ENCODE results near the gene ANK2. TPM values are rescaled to one million over a fixed set of nuclear protein-coding genes. Genes with fewer than 3 reads are reported as not detected.

ANK2 gene
- total and polyA plus RNA-seq, 4 donors: 0.32 to 2.2 (median 1.0) TPM

DNA sequence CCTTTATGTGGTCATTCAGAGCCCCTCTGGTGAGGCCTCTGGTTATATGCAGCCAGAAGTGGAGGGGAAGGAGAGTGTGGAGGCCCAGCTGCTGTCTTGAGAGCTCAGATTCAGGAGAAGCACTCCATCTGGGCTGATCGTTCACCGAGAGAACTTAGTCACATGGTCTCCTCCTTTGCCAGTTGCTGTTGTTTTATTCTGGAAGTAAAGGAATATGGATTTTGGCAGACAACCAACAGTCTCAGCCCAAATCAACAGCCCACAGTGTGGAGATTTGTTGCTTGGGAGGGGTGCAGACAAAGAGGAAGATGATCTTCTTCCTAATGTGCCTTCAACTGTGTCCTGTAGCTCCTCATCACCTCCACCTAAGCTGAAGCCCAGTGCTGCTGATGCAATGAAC is 355.4 kb downstream of the ANK2 start:
- Histone ChIP-seq H3K27me3 (ENCODE audit: control insufficient read depth in 4 of 4, insufficient read depth in 4 of 4, low read length in 3 of 4) (no peaks in the 10 kb centered on the region), H3K4me3 (ENCODE audit: low read depth in 1 of 3, low read length in 3 of 3) (no peak overlapping the region), H3K9me3 (ENCODE audit: control insufficient read depth in 4 of 4, low read length in 3 of 4) (no peaks in the 10 kb centered on the region), H3K4me1 (ENCODE audit: control insufficient read depth in 4 of 4, insufficient read depth in 4 of 4, low read length in 3 of 4) (peaks cover 10 to 53% (median 43%) of the 10 kb centered on the region in 4 donors), H3K27ac (ENCODE audit: low read depth in 1 of 2, low read length in 2 of 2) (peak overlapping the region; percentile 70 to 82), H3K36me3 (ENCODE audit: control insufficient read depth in 4 of 4, insufficient read depth in 3 of 4, low read depth in 1 of 4, low read length in 3 of 4) (no peaks in the 10 kb centered on the region), H3K9ac (ENCODE audit: low read depth in 1 of 2, low read length in 2 of 2) (no peak overlapping the region)
- TF ChIP-seq, protein P1, sequence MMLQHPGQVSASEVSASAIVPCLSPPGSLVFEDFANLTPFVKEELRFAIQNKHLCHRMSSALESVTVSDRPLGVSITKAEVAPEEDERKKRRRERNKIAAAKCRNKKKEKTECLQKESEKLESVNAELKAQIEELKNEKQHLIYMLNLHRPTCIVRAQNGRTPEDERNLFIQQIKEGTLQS (IDR thresholded peaks at IDR 0.05): peak; percentile 29
- no peak for TF ChIP-seq NR2F2 (IDR thresholded peaks at IDR 0.05)
- TF ChIP-seq GABPA (IDR thresholded peaks at IDR 0.05 in 1 of 2, conservative IDR thresholded peaks at IDR 0.05 in 1 of 2): no peak
- 21% methylated on average over 2 of the region's 2 CpGs for WGBS
- DNase-seq (ENCODE audit: low spot score): no peak

DNA sequence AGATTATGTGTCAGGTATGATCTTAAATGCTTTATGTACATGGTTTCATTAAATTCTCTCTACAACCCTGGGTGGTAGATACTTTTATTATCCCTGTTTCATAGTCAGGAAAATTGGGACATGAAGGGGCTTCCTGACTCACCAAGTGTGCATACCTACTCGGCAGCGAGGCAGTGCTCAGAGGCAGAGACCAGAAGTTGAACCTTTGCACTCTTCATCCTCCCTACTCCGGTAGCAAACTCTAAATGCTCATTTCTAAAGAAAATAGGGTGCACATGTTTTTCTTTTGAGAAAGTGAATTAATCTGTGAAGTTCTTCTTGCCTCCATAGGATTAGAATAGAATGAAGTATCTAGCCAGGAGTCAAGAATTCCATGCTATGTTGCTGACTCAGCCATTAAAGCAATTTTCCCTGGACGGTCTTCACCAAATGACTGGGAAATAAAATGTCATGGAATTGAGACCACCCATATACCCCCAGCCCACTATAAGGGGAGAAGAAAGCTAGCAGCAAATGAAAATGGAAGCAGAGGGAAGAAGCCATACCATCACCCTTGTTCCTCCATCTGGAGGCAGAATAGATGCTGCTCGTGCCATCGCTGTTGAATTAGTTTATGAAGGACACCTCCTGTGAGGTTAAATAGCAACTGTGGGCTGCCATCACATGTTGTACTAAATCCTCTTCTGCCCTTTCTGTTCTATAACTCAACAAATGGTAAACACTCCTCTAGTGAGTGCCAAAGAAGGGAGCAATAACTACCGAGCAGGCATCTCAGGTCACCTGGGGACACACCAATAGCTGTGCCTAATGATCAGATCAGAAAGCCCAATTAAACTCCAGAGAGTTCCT is 356.6 kb downstream of the ANK2 start:
- Histone ChIP-seq H3K4me1 (ENCODE audit: control insufficient read depth in 4 of 4, insufficient read depth in 4 of 4, low read length in 3 of 4) (peaks cover 13 to 53% (median 43%) of the 10 kb centered on the region in 4 donors), H3K9me3 (ENCODE audit: control insufficient read depth in 4 of 4, low read length in 3 of 4) (no peaks in the 10 kb centered on the region), H3K36me3 (ENCODE audit: control insufficient read depth in 4 of 4, insufficient read depth in 3 of 4, low read depth in 1 of 4, low read length in 3 of 4) (no peaks in the 10 kb centered on the region), H3K27ac (ENCODE audit: low read depth in 1 of 2, low read length in 2 of 2) (peak overlapping the region; percentile 63 to 70), H3K9ac (ENCODE audit: low read depth in 1 of 2, low read length in 2 of 2) (peak overlapping the region in 1 of 2 donors; percentile 58), H3K4me3 (ENCODE audit: low read depth in 1 of 3, low read length in 3 of 3) (peak overlapping the region; percentile 15 to 37 (median 28)), H3K27me3 (ENCODE audit: control insufficient read depth in 4 of 4, insufficient read depth in 4 of 4, low read length in 3 of 4) (no peaks in the 10 kb centered on the region)
- no peak for DNase-seq (ENCODE audit: low spot score)
- TF ChIP-seq NR2F2 (IDR thresholded peaks at IDR 0.05): no peak
- peak in 1 of 2 donors; percentile 37 for TF ChIP-seq JUND (IDR thresholded peaks at IDR 0.05)
- TF ChIP-seq, protein P2, sequence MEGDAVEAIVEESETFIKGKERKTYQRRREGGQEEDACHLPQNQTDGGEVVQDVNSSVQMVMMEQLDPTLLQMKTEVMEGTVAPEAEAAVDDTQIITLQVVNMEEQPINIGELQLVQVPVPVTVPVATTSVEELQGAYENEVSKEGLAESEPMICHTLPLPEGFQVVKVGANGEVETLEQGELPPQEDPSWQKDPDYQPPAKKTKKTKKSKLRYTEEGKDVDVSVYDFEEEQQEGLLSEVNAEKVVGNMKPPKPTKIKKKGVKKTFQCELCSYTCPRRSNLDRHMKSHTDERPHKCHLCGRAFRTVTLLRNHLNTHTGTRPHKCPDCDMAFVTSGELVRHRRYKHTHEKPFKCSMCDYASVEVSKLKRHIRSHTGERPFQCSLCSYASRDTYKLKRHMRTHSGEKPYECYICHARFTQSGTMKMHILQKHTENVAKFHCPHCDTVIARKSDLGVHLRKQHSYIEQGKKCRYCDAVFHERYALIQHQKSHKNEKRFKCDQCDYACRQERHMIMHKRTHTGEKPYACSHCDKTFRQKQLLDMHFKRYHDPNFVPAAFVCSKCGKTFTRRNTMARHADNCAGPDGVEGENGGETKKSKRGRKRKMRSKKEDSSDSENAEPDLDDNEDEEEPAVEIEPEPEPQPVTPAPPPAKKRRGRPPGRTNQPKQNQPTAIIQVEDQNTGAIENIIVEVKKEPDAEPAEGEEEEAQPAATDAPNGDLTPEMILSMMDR (IDR thresholded peaks at IDR 0.05; ENCODE audit: low read depth, low read length, missing input control): no peak
- WGBS: 44% methylated on average over 7 of the region's 7 CpGs

DNA sequence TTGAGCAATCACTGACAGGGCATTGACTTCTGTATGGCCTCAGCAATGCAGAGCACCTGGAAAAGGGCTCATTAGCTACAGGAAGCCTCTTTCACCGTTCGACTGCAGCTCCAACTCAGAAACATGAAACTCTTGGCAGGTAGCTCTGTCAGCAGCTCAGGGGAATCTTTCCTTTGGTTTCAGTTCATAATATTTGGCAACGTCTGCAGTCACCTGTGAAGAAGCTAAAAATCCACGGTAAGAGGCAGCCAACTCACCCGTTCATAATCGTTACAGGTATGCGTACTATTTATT is 357.2 kb downstream of the ANK2 start:
- no peaks in the 10 kb centered on the region for H3K36me3 ChIP-seq (ENCODE audit: control insufficient read depth in 4 of 4, insufficient read depth in 3 of 4, low read depth in 1 of 4, low read length in 3 of 4)
- H3K27me3 ChIP-seq (ENCODE audit: control insufficient read depth in 4 of 4, insufficient read depth in 4 of 4, low read length in 3 of 4): no peaks in the 10 kb centered on the region
- peaks cover 13 to 55% (median 46%) of the 10 kb centered on the region in 4 donors for H3K4me1 ChIP-seq (ENCODE audit: control insufficient read depth in 4 of 4, insufficient read depth in 4 of 4, low read length in 3 of 4)
- H3K27ac ChIP-seq (ENCODE audit: low read depth in 1 of 2, low read length in 2 of 2): peak overlapping the region; percentile 63 to 70
- 42% methylated on average over 7 of the region's 7 CpGs for WGBS
- DNase-seq (ENCODE audit: low spot score): no peak
- H3K4me3 ChIP-seq (ENCODE audit: low read depth in 1 of 3, low read length in 3 of 3): peak overlapping the region; percentile 28 to 59 (median 37)
- TF ChIP-seq SP1 (IDR thresholded peaks at IDR 0.05) (peak; percentile 29), YY1 (IDR thresholded peaks at IDR 0.05) (peak; percentile 69), RXRA (IDR thresholded peaks at IDR 0.05) (peak; percentile 94 to 95), RAD21 (IDR thresholded peaks at IDR 0.05) (peak; percentile 13 to 22), HNF4A (conservative IDR thresholded peaks at IDR 0.05) (peak; percentile 41 to 50), NR2F2 (IDR thresholded peaks at IDR 0.05) (no peak), EGR1 (IDR thresholded peaks at IDR 0.05; ENCODE audit: low read depth in 2 of 2) (no peak)
- TF ChIP-seq, protein P2 (IDR thresholded peaks at IDR 0.05; ENCODE audit: low read depth, low read length, missing input control): no peak
- TF ChIP-seq, protein P3, sequence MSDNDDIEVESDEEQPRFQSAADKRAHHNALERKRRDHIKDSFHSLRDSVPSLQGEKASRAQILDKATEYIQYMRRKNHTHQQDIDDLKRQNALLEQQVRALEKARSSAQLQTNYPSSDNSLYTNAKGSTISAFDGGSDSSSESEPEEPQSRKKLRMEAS (IDR thresholded peaks at IDR 0.05): peak; percentile 16
- TF ChIP-seq, protein P4, sequence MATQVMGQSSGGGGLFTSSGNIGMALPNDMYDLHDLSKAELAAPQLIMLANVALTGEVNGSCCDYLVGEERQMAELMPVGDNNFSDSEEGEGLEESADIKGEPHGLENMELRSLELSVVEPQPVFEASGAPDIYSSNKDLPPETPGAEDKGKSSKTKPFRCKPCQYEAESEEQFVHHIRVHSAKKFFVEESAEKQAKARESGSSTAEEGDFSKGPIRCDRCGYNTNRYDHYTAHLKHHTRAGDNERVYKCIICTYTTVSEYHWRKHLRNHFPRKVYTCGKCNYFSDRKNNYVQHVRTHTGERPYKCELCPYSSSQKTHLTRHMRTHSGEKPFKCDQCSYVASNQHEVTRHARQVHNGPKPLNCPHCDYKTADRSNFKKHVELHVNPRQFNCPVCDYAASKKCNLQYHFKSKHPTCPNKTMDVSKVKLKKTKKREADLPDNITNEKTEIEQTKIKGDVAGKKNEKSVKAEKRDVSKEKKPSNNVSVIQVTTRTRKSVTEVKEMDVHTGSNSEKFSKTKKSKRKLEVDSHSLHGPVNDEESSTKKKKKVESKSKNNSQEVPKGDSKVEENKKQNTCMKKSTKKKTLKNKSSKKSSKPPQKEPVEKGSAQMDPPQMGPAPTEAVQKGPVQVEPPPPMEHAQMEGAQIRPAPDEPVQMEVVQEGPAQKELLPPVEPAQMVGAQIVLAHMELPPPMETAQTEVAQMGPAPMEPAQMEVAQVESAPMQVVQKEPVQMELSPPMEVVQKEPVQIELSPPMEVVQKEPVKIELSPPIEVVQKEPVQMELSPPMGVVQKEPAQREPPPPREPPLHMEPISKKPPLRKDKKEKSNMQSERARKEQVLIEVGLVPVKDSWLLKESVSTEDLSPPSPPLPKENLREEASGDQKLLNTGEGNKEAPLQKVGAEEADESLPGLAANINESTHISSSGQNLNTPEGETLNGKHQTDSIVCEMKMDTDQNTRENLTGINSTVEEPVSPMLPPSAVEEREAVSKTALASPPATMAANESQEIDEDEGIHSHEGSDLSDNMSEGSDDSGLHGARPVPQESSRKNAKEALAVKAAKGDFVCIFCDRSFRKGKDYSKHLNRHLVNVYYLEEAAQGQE (IDR thresholded peaks at IDR 0.05): peak; percentile 38
- H3K9me3 ChIP-seq (ENCODE audit: control insufficient read depth in 4 of 4, low read length in 3 of 4): no peaks in the 10 kb centered on the region
- H3K9ac ChIP-seq (ENCODE audit: low read depth in 1 of 2, low read length in 2 of 2): peak overlapping the region in 1 of 2 donors; percentile 58

Data from liver (tissue), 9 donors.